ENCODE results near the gene CALM3.

CALM3 gene

DNA sequence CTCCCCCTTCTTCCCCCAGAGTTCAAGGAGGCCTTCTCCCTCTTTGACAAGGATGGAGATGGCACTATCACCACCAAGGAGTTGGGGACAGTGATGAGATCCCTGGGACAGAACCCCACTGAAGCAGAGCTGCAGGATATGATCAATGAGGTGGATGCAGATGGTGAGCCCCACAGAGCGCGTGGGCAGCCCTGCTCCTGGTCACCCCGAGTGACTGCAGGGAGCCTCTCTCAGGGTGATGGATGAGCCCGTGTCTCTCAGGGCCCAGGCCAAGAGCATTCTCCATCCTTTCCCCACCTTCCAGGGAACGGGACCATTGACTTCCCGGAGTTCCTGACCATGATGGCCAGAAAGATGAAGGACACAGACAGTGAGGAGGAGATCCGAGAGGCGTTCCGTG is 7.0 kb downstream of the CALM3 start:
- peaks cover 53% of the 10 kb centered on the region for H4K20me1 ChIP-seq (ENCODE audit: insufficient read depth, low read length, poor library complexity, severe bottlenecking)

GRCh38 chr19:46608581-46609345 is 7.6 kb downstream of the CALM3 start:
- no peak overlapping the region for H3K9ac ChIP-seq (ENCODE audit: low read depth, low read length, poor library complexity, severe bottlenecking)
- no peak overlapping the region for H2AFZ ChIP-seq (ENCODE audit: low read length)
- peaks cover 36% of the 10 kb centered on the region for H3K4me1 ChIP-seq (ENCODE audit: insufficient read depth, low read length, poor library complexity, severe bottlenecking)
- H3K79me2 ChIP-seq (ENCODE audit: insufficient read depth, low read length) = peaks cover 48% of the 10 kb centered on the region
- no peaks in the 10 kb centered on the region for H3K9me2 ChIP-seq (replicated peaks; ENCODE audit: low read depth, low read length)
- no peaks in the 10 kb centered on the region for H3K27me3 ChIP-seq (ENCODE audit: insufficient read depth, low read length, poor library complexity, severe bottlenecking)
- peaks cover 53% of the 10 kb centered on the region; the same call in 1 of the 2 replicates for H3K36me3 ChIP-seq (ENCODE audit: insufficient read depth, low read length)
- peaks cover 9% of the 10 kb centered on the region; the same call in 1 of the 2 replicates for H3F3A ChIP-seq (ENCODE audit: low read depth)
- TF ChIP-seq EZH2phosphoT487 (IDR thresholded peaks at IDR 0.05; ENCODE audit: borderline replicate concordance) = no peak
- TF ChIP-seq, protein P1, sequence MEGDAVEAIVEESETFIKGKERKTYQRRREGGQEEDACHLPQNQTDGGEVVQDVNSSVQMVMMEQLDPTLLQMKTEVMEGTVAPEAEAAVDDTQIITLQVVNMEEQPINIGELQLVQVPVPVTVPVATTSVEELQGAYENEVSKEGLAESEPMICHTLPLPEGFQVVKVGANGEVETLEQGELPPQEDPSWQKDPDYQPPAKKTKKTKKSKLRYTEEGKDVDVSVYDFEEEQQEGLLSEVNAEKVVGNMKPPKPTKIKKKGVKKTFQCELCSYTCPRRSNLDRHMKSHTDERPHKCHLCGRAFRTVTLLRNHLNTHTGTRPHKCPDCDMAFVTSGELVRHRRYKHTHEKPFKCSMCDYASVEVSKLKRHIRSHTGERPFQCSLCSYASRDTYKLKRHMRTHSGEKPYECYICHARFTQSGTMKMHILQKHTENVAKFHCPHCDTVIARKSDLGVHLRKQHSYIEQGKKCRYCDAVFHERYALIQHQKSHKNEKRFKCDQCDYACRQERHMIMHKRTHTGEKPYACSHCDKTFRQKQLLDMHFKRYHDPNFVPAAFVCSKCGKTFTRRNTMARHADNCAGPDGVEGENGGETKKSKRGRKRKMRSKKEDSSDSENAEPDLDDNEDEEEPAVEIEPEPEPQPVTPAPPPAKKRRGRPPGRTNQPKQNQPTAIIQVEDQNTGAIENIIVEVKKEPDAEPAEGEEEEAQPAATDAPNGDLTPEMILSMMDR (conservative IDR thresholded peaks at IDR 0.05; ENCODE audit: low read length) = no peak
- H3K4me2 ChIP-seq (ENCODE audit: low read depth, low read length, poor library complexity, severe bottlenecking) = no peak overlapping the region
- no peak overlapping the region for H3K4me3 ChIP-seq (ENCODE audit: low read length, poor library complexity, severe bottlenecking)
- no peaks in the 10 kb centered on the region for H3K9me3 ChIP-seq (ENCODE audit: insufficient read depth, low read depth, low read length)
- H4K20me1 ChIP-seq (ENCODE audit: insufficient read depth, low read length, poor library complexity, severe bottlenecking) = peaks cover 47% of the 10 kb centered on the region

More for the DNA sequence above, 7.0 kb downstream of the CALM3 start:
- peaks cover 53% of the 10 kb centered on the region for H3K79me2 ChIP-seq (ENCODE audit: insufficient read depth, low read length)
- H3K9ac ChIP-seq (ENCODE audit: low read depth, low read length, poor library complexity, severe bottlenecking) = no peak overlapping the region
- no peak for TF ChIP-seq EZH2phosphoT487 (IDR thresholded peaks at IDR 0.05; ENCODE audit: borderline replicate concordance)
- TF ChIP-seq, protein P1 (conservative IDR thresholded peaks at IDR 0.05; ENCODE audit: low read length) = no peak
- H3K27me3 ChIP-seq (ENCODE audit: insufficient read depth, low read length, poor library complexity, severe bottlenecking) = no peaks in the 10 kb centered on the region
- no peaks in the 10 kb centered on the region for H3K9me3 ChIP-seq (ENCODE audit: insufficient read depth, low read depth, low read length)
- H3F3A ChIP-seq (ENCODE audit: low read depth) = peaks cover 9% of the 10 kb centered on the region; the same call in 1 of the 2 replicates
- no peaks in the 10 kb centered on the region for H3K9me2 ChIP-seq (replicated peaks; ENCODE audit: low read depth, low read length)
- peaks cover 42% of the 10 kb centered on the region for H3K4me1 ChIP-seq (ENCODE audit: insufficient read depth, low read length, poor library complexity, severe bottlenecking)
- H2AFZ ChIP-seq (ENCODE audit: low read length) = no peak overlapping the region
- H3K4me2 ChIP-seq (ENCODE audit: low read depth, low read length, poor library complexity, severe bottlenecking) = no peak overlapping the region
- H3K36me3 ChIP-seq (ENCODE audit: insufficient read depth, low read length) = peaks cover 53% of the 10 kb centered on the region; the same call in 1 of the 2 replicates
- H3K4me3 ChIP-seq (ENCODE audit: low read length, poor library complexity, severe bottlenecking) = no peak overlapping the region

DNA sequence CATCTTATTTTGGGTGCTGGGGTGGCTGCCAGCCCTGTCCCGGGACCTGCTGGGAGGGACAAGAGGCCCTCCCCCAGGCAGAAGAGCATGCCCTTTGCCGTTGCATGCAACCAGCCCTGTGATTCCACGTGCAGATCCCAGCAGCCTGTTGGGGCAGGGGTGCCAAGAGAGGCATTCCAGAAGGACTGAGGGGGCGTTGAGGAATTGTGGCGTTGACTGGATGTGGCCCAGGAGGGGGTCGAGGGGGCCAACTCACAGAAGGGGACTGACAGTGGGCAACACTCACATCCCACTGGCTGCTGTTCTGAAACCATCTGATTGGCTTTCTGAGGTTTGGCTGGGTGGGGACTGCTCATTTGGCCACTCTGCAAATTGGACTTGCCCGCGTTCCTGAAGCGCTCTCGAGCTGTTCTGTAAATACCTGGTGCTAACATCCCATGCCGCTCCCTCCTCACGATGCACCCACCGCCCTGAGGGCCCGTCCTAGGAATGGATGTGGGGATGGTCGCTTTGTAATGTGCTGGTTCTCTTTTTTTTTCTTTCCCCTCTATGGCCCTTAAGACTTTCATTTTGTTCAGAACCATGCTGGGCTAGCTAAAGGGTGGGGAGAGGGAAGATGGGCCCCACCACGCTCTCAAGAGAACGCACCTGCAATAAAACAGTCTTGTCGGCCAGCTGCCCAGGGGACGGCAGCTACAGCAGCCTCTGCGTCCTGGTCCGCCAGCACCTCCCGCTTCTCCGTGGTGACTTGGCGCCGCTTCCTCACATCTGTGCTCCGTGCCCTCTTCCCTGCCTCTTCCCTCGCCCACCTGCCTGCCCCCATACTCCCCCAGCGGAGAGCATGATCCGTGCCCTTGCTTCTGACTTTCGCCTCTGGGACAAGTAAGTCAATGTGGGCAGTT is 8.6 kb downstream of the CALM3 start:
- no peak for TF ChIP-seq EZH2phosphoT487 (IDR thresholded peaks at IDR 0.05; ENCODE audit: borderline replicate concordance)
- TF ChIP-seq, protein P1 (conservative IDR thresholded peaks at IDR 0.05; ENCODE audit: low read length) = no peak
- Histone ChIP-seq H3K4me3 (ENCODE audit: low read length, poor library complexity, severe bottlenecking) (no peak overlapping the region), H3K4me1 (ENCODE audit: insufficient read depth, low read length, poor library complexity, severe bottlenecking) (peaks cover 27% of the 10 kb centered on the region), H3K9me2 (replicated peaks; ENCODE audit: low read depth, low read length) (no peaks in the 10 kb centered on the region), H3K36me3 (ENCODE audit: insufficient read depth, low read length) (peaks cover 53% of the 10 kb centered on the region; the same call in 1 of the 2 replicates), H3F3A (ENCODE audit: low read depth) (peaks cover 9% of the 10 kb centered on the region; the same call in 1 of the 2 replicates), H3K79me2 (ENCODE audit: insufficient read depth, low read length) (peaks cover 38% of the 10 kb centered on the region), H2AFZ (ENCODE audit: low read length) (no peak overlapping the region), H3K27me3 (ENCODE audit: insufficient read depth, low read length, poor library complexity, severe bottlenecking) (no peaks in the 10 kb centered on the region), H4K20me1 (ENCODE audit: insufficient read depth, low read length, poor library complexity, severe bottlenecking) (peaks cover 37% of the 10 kb centered on the region), H3K9me3 (ENCODE audit: insufficient read depth, low read depth, low read length) (no peaks in the 10 kb centered on the region), H3K4me2 (ENCODE audit: low read depth, low read length, poor library complexity, severe bottlenecking) (no peak overlapping the region), H3K9ac (ENCODE audit: low read depth, low read length, poor library complexity, severe bottlenecking) (no peak overlapping the region)

Data from Loucy (cell line).